ENCODE data around the gene SLX9.

DNA sequence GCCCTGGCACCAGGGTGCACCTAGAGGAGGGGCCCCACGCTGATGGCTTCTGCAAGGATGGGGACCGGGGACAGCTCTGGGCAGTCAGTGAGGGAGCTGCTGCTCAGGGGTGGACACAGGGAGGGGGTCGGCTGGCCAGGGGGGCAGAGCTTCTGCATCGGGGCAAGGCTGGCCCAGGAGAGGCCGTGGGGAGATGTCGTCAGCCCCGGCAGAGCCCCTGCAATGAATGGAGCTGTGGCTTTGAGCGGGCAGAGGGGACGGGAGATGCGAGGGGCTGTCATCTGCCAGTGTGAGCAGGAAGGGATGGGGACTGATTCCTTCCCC is 31.8 kb downstream of the SLX9 start:
- TF ChIP-seq EZH2 (IDR thresholded peaks at IDR 0.05) (no peak), POLR2AphosphoS5 (IDR thresholded peaks at IDR 0.05; ENCODE audit: borderline replicate concordance, low read depth, low read length) (no peak)

All from SK-N-MC (cell line).